Choroid plexus epithelial cell (primary cell): ENCODE measurements around the gene SPHK2.

ENCODE experiments used
- DNase-seq: peaks from one replicate; pipeline ENCODE4 v3.0.0-alpha.2; 2010; ENCODE audit warnings: low read depth
- H3K4me3 ChIP-seq: 2 replicates; pipeline ENCODE4 v1.5.1; 2011; ENCODE audit warnings: low read depth, mild to moderate bottlenecking, control low read depth, low read length, moderate library complexity
- TF ChIP-seq, protein P1 (sequence below): conservative IDR thresholded peaks from 2 replicates; pipeline ENCODE4 v1.5.1; 2011; ENCODE audit warnings: low read depth, mild to moderate bottlenecking, control low read depth, inconsistent platforms, low read length, moderate library complexity

The SPHK2 gene

DNA sequence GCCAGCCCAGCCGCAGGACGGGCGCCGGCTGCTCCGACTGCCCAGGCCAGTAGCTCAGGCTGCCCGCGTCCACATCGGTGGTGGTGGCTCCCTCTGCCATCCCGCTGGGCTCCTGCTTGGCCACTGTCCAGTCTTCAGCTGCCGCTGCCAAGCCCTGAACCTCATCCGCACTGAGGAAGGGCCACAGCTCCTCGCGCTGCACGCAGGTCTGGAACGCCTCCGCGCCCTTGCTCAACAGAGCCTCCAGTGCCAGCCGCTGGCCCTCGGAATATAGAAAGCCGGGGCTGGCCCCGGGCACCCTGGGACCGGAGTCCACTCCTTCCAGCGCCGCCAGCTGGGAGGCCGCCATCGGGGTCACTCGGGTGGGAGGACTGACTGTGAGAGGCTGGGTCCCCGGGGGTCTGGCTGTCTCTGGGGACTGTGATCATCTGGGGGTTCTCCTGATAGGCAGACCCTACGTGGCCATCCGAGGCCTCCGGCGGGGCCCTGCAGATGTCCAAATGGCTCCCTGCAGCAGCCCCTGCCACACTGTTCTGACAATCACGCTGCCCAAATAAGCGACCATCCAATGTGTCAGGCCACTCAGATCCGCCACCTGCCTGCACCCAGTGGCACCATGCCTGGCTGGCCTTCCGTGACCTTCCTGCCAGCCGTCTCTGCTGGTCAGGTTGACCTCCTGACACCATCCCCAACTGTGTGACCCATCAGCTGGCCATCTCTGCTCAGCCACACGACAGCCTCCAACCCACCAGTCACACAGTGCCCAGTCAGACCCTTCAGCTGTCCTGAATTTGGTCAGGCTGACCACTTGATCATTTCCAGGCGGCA is 6.1 kb upstream of the SPHK2 start:
- no peak for DNase-seq
- TF ChIP-seq, protein P1, sequence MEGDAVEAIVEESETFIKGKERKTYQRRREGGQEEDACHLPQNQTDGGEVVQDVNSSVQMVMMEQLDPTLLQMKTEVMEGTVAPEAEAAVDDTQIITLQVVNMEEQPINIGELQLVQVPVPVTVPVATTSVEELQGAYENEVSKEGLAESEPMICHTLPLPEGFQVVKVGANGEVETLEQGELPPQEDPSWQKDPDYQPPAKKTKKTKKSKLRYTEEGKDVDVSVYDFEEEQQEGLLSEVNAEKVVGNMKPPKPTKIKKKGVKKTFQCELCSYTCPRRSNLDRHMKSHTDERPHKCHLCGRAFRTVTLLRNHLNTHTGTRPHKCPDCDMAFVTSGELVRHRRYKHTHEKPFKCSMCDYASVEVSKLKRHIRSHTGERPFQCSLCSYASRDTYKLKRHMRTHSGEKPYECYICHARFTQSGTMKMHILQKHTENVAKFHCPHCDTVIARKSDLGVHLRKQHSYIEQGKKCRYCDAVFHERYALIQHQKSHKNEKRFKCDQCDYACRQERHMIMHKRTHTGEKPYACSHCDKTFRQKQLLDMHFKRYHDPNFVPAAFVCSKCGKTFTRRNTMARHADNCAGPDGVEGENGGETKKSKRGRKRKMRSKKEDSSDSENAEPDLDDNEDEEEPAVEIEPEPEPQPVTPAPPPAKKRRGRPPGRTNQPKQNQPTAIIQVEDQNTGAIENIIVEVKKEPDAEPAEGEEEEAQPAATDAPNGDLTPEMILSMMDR = no peak
- H3K4me3 ChIP-seq = no peak overlapping the region

GRCh38 chr19:48613852-48614435 is 5.4 kb upstream of the SPHK2 start:
- no peak for DNase-seq
- TF ChIP-seq, protein P1 = no peak
- no peak overlapping the region for H3K4me3 ChIP-seq

- H3K4me3 ChIP-seq = no peak within 1 kb of the TSS
- TF ChIP-seq, protein P1 = no peak
- no peak for DNase-seq
Measured at GRCh38 chr19:48614436-48615230, 4.7 kb upstream of the SPHK2 start, which contains the start of gene FAM83E. Gene FAM83E (minus strand): TSS chr19:48615076. CDS start chr19:48613372, 1,704 bp downstream.

DNA sequence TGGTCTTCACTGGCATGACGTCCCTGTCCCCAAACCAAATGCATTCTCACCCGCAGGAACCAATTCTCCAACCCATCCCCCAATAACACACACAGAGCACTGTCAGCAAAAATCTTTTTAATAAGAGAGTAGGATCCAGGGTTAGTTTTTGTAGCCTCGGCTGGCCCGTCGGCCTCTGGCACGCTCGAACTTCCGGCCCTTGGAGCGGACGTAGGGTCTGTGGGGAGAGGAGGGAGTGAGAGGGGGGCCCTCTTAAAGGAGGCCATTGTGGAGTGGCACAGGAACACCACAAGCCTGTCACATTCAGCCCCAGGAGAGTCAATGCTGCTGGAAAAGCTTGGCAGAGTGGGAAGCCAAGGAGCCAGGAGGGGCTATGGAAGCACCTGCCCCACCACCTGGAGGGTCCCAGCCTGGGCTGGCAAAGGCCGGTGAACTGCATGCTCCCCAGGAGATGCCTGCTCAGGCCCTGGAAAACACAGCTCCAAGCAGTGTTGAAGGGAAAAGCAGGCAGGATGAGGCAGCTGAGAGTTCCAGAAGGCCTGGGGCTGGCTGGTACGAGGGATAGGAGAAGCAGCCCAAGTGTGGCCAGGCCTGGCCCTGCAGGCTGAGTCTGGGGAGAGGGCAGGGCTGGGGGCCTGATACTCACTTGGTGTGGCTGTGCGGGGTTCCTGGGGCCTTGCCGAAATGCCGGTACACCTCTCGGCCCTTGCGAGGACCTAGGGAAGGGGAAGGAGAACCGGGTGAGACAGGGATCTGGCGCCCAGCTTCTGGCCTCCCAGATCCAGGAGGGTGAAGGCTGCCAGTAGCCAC is 3.9 kb upstream of the SPHK2 start:
- no peak overlapping the region for H3K4me3 ChIP-seq
- DNase-seq = no peak
- TF ChIP-seq, protein P1 = no peak

DNA sequence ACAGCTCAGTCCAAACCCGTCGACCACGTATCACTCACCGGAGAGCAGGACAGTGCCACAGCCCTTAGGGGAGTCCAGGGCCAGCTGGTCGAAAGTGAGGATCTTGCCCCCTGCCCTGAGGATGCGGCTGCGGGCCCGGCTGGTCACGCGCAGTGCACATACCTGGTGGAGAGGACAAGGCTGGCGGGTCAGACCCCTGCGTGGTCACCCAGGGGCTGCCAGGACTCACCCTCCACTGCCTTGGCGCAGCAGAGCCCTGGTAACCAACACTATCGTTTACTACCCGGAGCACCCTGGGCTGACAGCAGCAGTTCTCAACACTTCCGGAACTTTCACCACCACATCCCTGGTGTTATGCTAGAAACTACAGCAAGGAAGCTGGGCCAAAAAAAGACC is 3.3 kb upstream of the SPHK2 start:
- no peak for DNase-seq
- TF ChIP-seq, protein P1 = no peak
- no peak overlapping the region for H3K4me3 ChIP-seq

DNA sequence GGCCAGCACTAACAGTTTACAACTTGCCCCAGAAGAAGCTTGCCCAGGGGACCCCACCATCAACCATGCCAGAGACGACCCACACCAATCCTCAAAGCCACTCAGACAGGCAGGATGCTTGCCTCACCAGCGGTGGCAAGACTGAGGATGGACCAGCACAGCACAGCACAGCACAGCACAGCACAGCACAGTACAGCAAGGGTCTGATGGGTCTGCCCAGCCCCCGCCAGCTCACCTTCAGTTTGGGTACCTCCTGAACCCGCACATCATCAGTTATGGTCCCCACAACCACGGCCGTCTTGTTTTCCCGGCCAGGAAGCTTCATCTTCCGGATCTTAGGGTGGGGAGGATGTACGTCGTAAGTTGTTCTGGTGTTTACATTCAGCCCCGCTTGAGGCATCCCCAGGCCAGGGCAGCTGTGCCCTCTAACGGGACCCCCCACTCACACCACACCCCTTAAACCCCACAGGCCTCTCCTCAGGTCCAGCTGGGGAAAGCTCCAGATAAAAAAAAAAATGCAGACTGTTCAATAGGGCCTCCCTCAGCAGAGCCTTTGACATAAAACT is 2.7 kb upstream of the SPHK2 start:
- peak overlapping the region; percentile 99 for H3K4me3 ChIP-seq
- TF ChIP-seq, protein P1 = no peak
- no peak for DNase-seq
